22Rv1 (cell line): ENCODE data around the gene OR2AK2.
"Not testable (repeated sequence)": the region's sequence is repeated elsewhere in the genome, so short reads cannot be mapped to it uniquely, and the experiment has no call there.

ENCODE experiments used
- H3K27ac ChIP-seq: fragments of 450-650 bp; 2 replicates; pipeline ENCODE4 v1.5.1; 2017
- CTCF ChIP-seq: fragments of 450-650 bp; IDR thresholded peaks from 2 replicates; pipeline ENCODE4 v1.5.1; 2017; ENCODE audit warnings: mild to moderate bottlenecking
- ZFX ChIP-seq: fragments of 450-650 bp; IDR thresholded peaks from 2 replicates; pipeline ENCODE4 v1.6.1; 2017; ENCODE audit warnings: antibody characterized with exemption, borderline replicate concordance

Gene OR2AK2

GRCh38 chr1:247936965-247937734 is 27.9 kb upstream of the OR2AK2 start:
- H3K27ac ChIP-seq, result not testable (repeated sequence)
- TF ChIP-seq CTCF, result peak; percentile 95

DNA sequence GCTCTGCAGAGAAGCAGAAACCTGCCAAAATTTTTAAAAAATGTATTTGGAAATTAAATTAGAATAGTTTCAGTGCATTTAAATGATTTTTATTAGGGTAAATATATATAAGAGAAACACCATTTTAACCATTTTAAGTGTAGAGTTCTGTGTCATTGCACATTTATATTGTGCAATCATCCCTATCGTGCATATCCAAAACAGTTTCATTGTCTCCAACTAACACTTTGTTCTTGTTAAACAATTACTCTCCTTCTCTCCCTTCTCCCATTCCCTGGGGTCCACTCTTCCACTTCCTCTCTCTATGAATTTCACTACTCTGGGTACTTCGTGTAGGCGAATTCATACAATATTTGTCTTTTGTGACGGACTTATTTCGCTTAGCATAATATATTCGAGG is 22.4 kb upstream of the OR2AK2 start:
- TF ChIP-seq ZFX (no peak), CTCF (no peak)
- no peak overlapping the region for H3K27ac ChIP-seq

GRCh38 chr1:247948558-247948957 is 16.5 kb upstream of the OR2AK2 start, which contains the start of gene OR2L8:
Gene OR2L8 (plus strand): TSS chr1:247948858. CDS start chr1:247948858, 0 bp downstream.
- no peak within 1 kb of the TSS for H3K27ac ChIP-seq
- TF ChIP-seq CTCF, result no peak
- no peak for TF ChIP-seq ZFX

GRCh38 chr1:247953408-247953807 is 11.6 kb upstream of the OR2AK2 start:
- TF ChIP-seq ZFX (no peak), CTCF (no peak)
- H3K27ac ChIP-seq, result no peak overlapping the region

- TF ChIP-seq CTCF (no peak), ZFX (no peak)
- H3K27ac ChIP-seq, result no peak overlapping the region
These were observed 3.2 kb upstream of the OR2AK2 start for GRCh38 chr1:247961791-247962190.

DNA sequence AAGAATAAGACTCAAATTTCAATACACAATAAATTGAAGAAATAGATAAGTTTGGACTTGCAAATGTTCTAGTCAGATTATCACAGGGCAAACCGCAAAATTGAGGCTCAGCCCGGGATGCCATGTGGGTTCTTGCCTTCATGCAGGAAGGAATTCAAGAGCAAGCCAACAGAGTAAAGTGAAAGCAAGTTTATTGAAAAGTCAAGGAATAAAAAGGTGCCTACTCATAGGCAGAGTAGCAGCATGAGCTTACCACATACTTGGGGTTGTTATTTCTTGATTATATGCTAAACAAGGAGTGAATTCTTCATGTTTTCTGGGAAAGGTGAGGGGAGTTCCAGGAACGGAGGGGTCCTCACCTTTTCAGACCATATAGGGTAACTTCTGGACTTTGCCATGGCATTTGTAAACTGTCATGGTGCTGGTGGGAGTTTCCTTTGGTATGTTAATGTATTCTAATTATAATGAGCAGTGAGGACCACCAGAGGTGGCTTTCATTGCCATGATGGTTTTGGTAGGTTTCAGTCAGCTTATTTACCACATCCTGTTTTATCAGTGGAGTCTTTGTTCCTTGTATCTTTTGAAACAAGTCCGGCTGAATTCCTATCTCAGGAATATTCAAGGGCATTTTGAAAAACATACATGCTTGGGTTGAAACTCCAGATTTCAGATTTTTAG is 2.0 kb upstream of the OR2AK2 start:
- TF ChIP-seq ZFX (no peak), CTCF (no peak)
- H3K27ac ChIP-seq, result no peak overlapping the region
